A375 (cell line): ENCODE measurements around the gene NDUFA6. TPM values are rescaled to one million over a fixed set of nuclear protein-coding genes. Genes with fewer than 3 reads are reported as not detected.

Experiments
- small RNA-seq: library from RNA; depleted of rRNA; stranded (forward); fragments of <200 nt; gene quantifications from one replicate; pipeline ENCODE3, GENCODE V24; 2014
- total RNA-seq: library from RNA; depleted of rRNA; stranded (reverse); fragments of >200 nt; shearing (Covaris generic); gene quantifications from 2 replicates; pipeline ENCODE4 v1.2.3, GENCODE V29; 2014; rRNA removed

The NDUFA6 gene
- total RNA-seq: 60.2 and 64.0 TPM in 2 replicates

GRCh38 chr22:42090596-42091454 lies at the start of gene NDUFA6:
NDUFA6 (minus strand) TSS chr22:42090772; CDS start chr22:42090744, 28 bp downstream.

GRCh38 chr22:42130639-42131431 lies 40.3 kb upstream of the NDUFA6 start, which contains the start of gene CYP2D6:
CYP2D6 (minus strand) TSS chr22:42130810; CDS start chr22:42130791, 19 bp downstream.

GRCh38 chr22:42079319-42080251 lies 11.0 kb downstream of the NDUFA6 start, which contains the start of gene SMDT1:
SMDT1 (plus strand) TSS chr22:42079700; CDS start chr22:42079769, 69 bp downstream.

GRCh38 chr22:42074132-42074811 lies 16.3 kb downstream of the NDUFA6 start, which contains the start of gene PHETA2:
PHETA2 (plus strand) TSS chr22:42074248; CDS start chr22:42077294, 3,046 bp downstream.

GRCh38 chr22:42070517-42071422 lies 19.8 kb downstream of the NDUFA6 start, which contains the start of gene NAGA:
NAGA (minus strand) TSS chr22:42070812; CDS start chr22:42070297, 515 bp downstream.

Small RNA genes lying within 50 kb of the gene (small RNA-seq; reads per million reads assigned to genes)
- gene SNORD13P1: 0.21 reads per million

Other genes starting within 250 kb of the NDUFA6 start
- not detected in 2 replicates for gene SHISA8, start 175.7 kb downstream of the NDUFA6 start, total RNA-seq
- 0.34 and 0.37 TPM in 2 replicates for gene TNFRSF13C, start 164.0 kb downstream of the NDUFA6 start, total RNA-seq
- 34.2 and 45.4 TPM in 2 replicates for gene CENPM, start 143.6 kb downstream of the NDUFA6 start, total RNA-seq
- 0.57 and 0.98 TPM in 2 replicates for gene SEPTIN3, start 121.3 kb downstream of the NDUFA6 start, total RNA-seq
- gene WBP2NL, start 92.0 kb downstream of the NDUFA6 start, total RNA-seq: 0.13 TPM in 1 of 2 replicates, not detected in the other
- 12.4 and 12.5 TPM in 2 replicates for gene NAGA, start 20.0 kb downstream of the NDUFA6 start, total RNA-seq
- 0.03 TPM in 1 of 2 replicates, not detected in the other for gene PHETA2, start 16.5 kb downstream of the NDUFA6 start, total RNA-seq
- gene SMDT1, start 11.1 kb downstream of the NDUFA6 start, total RNA-seq: 9.1 and 15.2 TPM in 2 replicates
- 0.45 TPM in 2 replicates for gene CYP2D6, start 40.0 kb upstream of the NDUFA6 start, total RNA-seq
- 36.0 and 37.0 TPM in 2 replicates for gene TCF20, start 179.9 kb upstream of the NDUFA6 start, total RNA-seq